Thoracic aorta (tissue), 2 donors: ENCODE measurements around the gene FHIT. TPM values are rescaled to one million over a fixed set of nuclear protein-coding genes. Genes with fewer than 3 reads are reported as not detected.

ENCODE experiments used
- ATAC-seq: fragments of 150-250 bp; one replicate; pipeline ENCODE4 v1.8.0; 2017; ENCODE audit warnings: low read depth; ENCODE audit not compliant: insufficient number of reproducible peaks, low FRiP score
- DNase-seq: peaks from one replicate; pipeline ENCODE4 v3.0.0-alpha.2; 2020; ENCODE audit warnings: low spot score
- H3K27ac ChIP-seq, 2 donors: fragments of 200-600 bp; sonication (generic); 1 replicate in 1 of 2; 2 replicates in 1 of 2; pipeline ENCODE4 v1.5.1; 2016; ENCODE audit warnings: mild to moderate bottlenecking in 2 of 2, moderate library complexity in 2 of 2
- H3K27me3 ChIP-seq: fragments of 200-600 bp; sonication (generic); replicated peaks from 2 replicates; pipeline ENCODE4 v1.6.0; 2016; ENCODE audit warnings: mild to moderate bottlenecking; ENCODE audit not compliant: insufficient read depth
- H3K36me3 ChIP-seq: fragments of 200-600 bp; sonication (generic); one replicate; pipeline ENCODE4 v1.5.1; 2016
- H3K4me1 ChIP-seq, 2 donors: fragments of 200-600 bp; sonication (generic); 1 replicate in 1 of 2; 2 replicates in 1 of 2; pipeline versions ENCODE4 v1.5.1 to v1.6.0; 2016; ENCODE audit warnings: low read depth in 2 of 2, mild to moderate bottlenecking in 1 of 2; ENCODE audit not compliant: control insufficient read depth in 1 of 2
- H3K4me3 ChIP-seq: fragments of 200-600 bp; sonication (generic); 2 replicates; pipeline ENCODE4 v1.5.1; 2016; ENCODE audit warnings: mild to moderate bottlenecking
- H3K9me3 ChIP-seq: fragments of 200-600 bp; sonication (generic); 2 replicates; pipeline ENCODE4 v1.5.1; 2016
- total RNA-seq, 2 donors: library from RNA; depleted of rRNA; stranded (reverse); fragments of >200 nt; gene quantifications; one replicate each; pipeline versions ENCODE4 v1.1.0 to v1.2.3, GENCODE V29; 2016
- TF ChIP-seq, protein P1 (sequence below): fragments of 200-600 bp; sonication (generic); IDR thresholded peaks from one replicate; pipeline ENCODE4 v1.5.1; 2019; ENCODE audit warnings: antibody characterized with exemption

The FHIT gene
- total RNA-seq, 2 donors from 2014 or later, result 2.0 to 2.3 TPM

DNA sequence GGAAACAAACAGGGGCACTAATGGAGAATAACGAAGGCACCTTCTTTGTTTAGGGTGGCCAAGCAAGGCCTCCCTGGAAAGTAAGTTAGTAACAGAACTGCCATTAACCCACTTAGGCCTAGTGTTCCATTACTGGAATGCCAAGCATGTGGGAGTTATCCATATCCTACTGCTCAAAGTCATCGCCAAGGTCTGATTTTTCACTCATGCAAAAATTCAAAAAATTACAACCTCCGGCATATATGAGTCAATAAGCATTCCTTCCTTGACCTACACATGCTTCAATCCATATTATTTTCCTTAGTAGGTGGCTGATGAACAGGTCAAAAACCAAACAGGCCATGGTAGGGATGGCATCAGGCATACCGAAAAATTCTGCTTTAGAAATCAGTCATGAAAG, 1097.2 kb downstream of the FHIT start:
- ATAC-seq (no peak), DNase-seq (no peak)
- H3K27me3 ChIP-seq, result no peaks in the 10 kb centered on the region
- H3K9me3 ChIP-seq, result no peaks in the 10 kb centered on the region
- TF ChIP-seq, protein P1, sequence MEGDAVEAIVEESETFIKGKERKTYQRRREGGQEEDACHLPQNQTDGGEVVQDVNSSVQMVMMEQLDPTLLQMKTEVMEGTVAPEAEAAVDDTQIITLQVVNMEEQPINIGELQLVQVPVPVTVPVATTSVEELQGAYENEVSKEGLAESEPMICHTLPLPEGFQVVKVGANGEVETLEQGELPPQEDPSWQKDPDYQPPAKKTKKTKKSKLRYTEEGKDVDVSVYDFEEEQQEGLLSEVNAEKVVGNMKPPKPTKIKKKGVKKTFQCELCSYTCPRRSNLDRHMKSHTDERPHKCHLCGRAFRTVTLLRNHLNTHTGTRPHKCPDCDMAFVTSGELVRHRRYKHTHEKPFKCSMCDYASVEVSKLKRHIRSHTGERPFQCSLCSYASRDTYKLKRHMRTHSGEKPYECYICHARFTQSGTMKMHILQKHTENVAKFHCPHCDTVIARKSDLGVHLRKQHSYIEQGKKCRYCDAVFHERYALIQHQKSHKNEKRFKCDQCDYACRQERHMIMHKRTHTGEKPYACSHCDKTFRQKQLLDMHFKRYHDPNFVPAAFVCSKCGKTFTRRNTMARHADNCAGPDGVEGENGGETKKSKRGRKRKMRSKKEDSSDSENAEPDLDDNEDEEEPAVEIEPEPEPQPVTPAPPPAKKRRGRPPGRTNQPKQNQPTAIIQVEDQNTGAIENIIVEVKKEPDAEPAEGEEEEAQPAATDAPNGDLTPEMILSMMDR, result no peak
- no peak overlapping the region for H3K27ac ChIP-seq
- no peaks in the 10 kb centered on the region for H3K4me1 ChIP-seq
- H3K4me3 ChIP-seq, result no peak overlapping the region
- H3K36me3 ChIP-seq, result no peaks in the 10 kb centered on the region

DNA sequence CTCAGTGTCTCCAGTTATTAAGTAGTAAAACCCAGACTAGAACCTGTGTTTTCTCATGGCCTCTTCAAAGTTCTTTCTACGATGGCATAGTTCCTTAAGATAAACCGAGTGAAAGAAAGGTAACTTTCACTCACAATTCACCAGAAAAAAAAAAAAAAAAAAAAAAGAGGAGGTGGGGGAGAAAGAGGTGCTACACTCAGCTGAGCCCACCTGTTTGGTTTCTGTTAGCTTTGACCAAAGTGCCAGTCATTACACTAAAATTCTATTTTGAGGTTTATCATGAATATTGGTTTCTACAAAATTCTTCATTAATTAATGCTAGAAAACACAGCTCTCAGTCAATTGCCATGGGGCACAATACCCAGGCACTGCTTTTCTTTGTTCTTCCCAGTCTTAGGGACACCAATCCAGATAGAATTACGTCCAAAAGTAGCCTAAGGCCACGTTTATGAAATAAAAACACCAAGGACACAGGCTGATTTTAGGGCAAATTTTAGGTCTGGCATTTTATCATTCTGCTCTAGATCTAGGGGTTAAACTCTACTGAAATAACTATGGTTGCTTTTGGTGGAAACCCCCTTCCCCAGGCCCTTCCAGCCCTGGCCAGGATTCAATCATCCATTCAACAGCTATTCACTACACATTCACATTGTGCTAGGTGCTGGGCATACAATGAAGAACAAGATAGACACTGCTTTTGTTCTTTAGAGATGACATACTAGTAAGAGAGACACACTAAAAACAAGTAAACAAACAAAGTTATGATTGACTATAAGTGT, 1097.8 kb downstream of the FHIT start:
- Histone ChIP-seq H3K4me3 (no peak overlapping the region), H3K27me3 (no peaks in the 10 kb centered on the region), H3K27ac (no peak overlapping the region), H3K9me3 (no peaks in the 10 kb centered on the region), H3K36me3 (no peaks in the 10 kb centered on the region), H3K4me1 (no peaks in the 10 kb centered on the region)
- DNase-seq (no peak), ATAC-seq (no peak)
- TF ChIP-seq, protein P1, result no peak

DNA sequence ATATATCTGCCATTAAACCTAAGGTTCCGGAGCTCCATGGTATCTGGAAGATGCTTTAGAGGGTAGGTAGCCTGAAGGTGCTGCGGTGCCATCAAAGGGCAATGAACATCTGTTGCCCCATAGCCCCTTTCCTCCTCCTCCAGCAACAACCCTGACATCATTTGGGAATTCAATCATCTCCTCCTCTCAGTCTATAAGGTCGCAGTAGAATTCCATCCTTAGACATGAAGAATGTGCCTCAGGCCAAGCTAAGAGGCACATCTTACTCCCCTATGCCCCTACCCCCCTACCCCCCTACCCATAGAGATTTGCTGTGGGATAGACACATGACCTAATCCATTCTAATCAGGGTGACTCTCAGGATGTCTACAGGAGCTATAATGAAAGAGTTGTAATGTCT, 1101.8 kb downstream of the FHIT start:
- no peak overlapping the region for H3K27ac ChIP-seq
- no peak for DNase-seq
- TF ChIP-seq, protein P1, result no peak

DNA sequence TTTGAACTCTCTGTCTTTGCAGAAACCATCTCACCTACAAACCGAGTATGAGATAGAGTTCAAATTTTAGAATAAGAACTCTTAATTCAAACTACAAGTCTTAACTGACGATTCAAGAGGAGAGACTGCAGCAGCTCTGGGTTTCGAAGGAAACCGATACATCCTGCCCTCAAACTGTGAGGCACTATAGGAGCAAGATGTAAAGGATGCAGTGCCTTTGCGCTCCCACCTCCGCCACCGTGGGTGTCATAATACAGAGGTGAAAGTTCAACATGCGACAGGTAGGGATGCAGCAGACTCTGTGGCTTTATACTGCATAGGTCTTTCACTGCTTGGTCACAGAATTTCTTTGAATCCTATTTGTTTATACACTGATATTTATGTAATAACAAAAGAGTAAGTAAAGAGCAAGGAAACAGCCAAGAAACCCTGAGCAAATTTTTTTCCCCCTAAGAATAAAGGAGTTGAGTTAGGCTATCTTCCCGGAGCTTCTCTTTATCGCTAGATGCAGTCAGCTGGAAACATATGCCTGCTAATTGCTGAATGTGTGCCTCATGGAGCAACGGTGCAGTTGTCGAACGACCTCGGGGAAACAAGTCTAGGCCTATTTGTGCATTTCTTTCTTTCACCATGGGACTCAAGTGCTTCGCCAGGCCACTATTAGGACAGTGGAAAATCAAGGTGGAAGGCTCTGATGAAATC, 1103.9 kb downstream of the FHIT start:
- Histone ChIP-seq H3K4me1 (peaks cover 0 to 4% of the 10 kb centered on the region in 2 donors), H3K36me3 (no peaks in the 10 kb centered on the region), H3K27ac (no peak overlapping the region), H3K9me3 (no peaks in the 10 kb centered on the region), H3K4me3 (no peak overlapping the region), H3K27me3 (no peaks in the 10 kb centered on the region)
- ATAC-seq (no peak), DNase-seq (no peak)
- TF ChIP-seq, protein P1, result no peak

More for the DNA sequence above, 1101.8 kb downstream of the FHIT start:
- Histone ChIP-seq H3K27me3 (no peaks in the 10 kb centered on the region), H3K4me3 (no peak overlapping the region), H3K9me3 (no peaks in the 10 kb centered on the region), H3K4me1 (no peaks in the 10 kb centered on the region), H3K36me3 (no peaks in the 10 kb centered on the region)
- no peak for ATAC-seq

DNA sequence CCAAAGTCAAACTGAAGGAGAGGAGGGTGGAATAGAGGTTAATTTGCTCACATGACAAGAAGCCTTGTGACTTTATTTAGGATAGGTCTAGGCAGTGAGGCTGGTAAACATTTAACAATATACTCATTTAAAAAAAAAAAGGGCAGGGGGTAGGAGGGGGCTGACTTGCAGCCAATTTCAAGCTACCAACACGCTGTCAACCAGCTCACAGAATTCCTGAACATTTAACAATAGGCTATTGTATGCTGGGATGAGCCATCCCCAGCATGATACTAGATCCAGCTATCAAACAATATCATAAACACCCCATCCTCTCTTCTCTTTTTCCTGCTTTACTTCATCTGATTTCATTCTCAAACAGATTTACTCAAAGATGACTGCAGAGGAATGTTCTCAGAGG, 1105.1 kb downstream of the FHIT start:
- no peaks in the 10 kb centered on the region for H3K27me3 ChIP-seq
- H3K4me3 ChIP-seq, result no peak overlapping the region
- H3K9me3 ChIP-seq, result no peaks in the 10 kb centered on the region
- DNase-seq, result no peak
- TF ChIP-seq, protein P1, result no peak
- peaks cover 5% of the 10 kb centered on the region in 2 donors for H3K4me1 ChIP-seq
- ATAC-seq, result no peak
- no peak overlapping the region for H3K27ac ChIP-seq
- H3K36me3 ChIP-seq, result no peaks in the 10 kb centered on the region
